SK-N-SH (cell line): ENCODE results near the gene WWP2.

Experiments
- CHD2 ChIP-seq: fragments of 150-350 bp; IDR thresholded peaks from 2 replicates; pipeline ENCODE4 v1.6.1; 2018; ENCODE audit warnings: low read length; ENCODE audit not compliant: partially characterized antibody
- EZH2phosphoT487 ChIP-seq: fragments of 200-600 bp; sonication (generic); IDR thresholded peaks from 2 replicates; pipeline ENCODE4 v1.6.1; 2017; ENCODE audit warnings: low read depth, mixed run types, mild to moderate bottlenecking, antibody characterized with exemption, moderate library complexity, borderline replicate concordance
- MEF2A ChIP-seq: IDR thresholded peaks from 2 replicates; pipeline ENCODE4 v1.4.0; 2012; ENCODE audit warnings: low read depth, borderline replicate concordance
- MXI1 ChIP-seq: IDR thresholded peaks from 2 replicates; pipeline ENCODE4 v1.6.1; 2012; ENCODE audit warnings: mild to moderate bottlenecking, low read depth, low read length, improper control_type of control experiment
- POLR2AphosphoS5 ChIP-seq: IDR thresholded peaks from 2 replicates; pipeline ENCODE4 v1.6.1; 2012; ENCODE audit warnings: low read depth, low read length
- SIN3A ChIP-seq: IDR thresholded peaks from 2 replicates; pipeline ENCODE4 v1.6.1; 2012; ENCODE audit warnings: low read depth, mild to moderate bottlenecking, low read length, moderate library complexity, borderline replicate concordance
- TCF12 ChIP-seq: IDR thresholded peaks from 2 replicates; pipeline ENCODE4 v1.4.0; 2012
- TF ChIP-seq, protein P1 (sequence below): fragments of 200-600 bp; sonication (generic); IDR thresholded peaks from 2 replicates; pipeline ENCODE4 v1.6.1; 2017; ENCODE audit warnings: antibody characterized with exemption, mild to moderate bottlenecking, moderate library complexity
- TF ChIP-seq, protein P2 (sequence below): IDR thresholded peaks from 2 replicates; pipeline ENCODE4 v1.6.1; 2012; ENCODE audit warnings: mild to moderate bottlenecking, low read depth, low read length, moderate library complexity
- TF ChIP-seq, protein P3 (sequence below): IDR thresholded peaks from 2 replicates; pipeline ENCODE4 v1.4.0; 2012; ENCODE audit warnings: low read depth, borderline replicate concordance

DNA sequence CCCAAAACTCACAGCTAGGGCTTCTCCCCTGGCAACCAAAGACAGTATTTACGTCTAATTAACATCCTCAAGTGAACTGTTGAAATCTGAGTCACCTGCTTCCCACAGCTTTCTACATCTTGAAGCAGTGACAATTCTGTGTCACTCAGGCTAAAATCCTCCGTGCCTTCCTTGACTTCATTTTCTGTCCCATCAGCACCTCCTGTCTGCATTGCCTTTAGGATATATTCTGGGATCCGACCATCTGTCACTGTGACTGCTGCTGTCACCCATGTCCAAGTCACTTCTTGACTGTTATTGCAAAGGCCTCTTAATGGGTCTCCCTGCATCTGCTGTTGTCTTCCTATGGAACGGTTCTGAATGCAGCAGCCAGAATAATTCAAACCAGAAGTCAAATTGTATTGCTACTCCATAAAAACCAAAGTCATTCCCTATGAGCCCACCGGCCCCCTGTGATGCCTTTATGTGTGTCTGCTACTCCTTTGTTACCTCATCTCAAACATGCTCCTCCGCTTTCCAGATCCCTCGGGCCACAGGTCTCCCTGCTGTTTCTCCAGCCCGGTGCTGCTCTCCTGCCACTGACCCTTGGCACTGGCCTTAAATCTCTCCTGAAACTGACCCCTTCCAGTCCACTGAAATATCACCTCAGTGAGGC is 56.9 kb downstream of the WWP2 start:
- TF ChIP-seq, protein P1, sequence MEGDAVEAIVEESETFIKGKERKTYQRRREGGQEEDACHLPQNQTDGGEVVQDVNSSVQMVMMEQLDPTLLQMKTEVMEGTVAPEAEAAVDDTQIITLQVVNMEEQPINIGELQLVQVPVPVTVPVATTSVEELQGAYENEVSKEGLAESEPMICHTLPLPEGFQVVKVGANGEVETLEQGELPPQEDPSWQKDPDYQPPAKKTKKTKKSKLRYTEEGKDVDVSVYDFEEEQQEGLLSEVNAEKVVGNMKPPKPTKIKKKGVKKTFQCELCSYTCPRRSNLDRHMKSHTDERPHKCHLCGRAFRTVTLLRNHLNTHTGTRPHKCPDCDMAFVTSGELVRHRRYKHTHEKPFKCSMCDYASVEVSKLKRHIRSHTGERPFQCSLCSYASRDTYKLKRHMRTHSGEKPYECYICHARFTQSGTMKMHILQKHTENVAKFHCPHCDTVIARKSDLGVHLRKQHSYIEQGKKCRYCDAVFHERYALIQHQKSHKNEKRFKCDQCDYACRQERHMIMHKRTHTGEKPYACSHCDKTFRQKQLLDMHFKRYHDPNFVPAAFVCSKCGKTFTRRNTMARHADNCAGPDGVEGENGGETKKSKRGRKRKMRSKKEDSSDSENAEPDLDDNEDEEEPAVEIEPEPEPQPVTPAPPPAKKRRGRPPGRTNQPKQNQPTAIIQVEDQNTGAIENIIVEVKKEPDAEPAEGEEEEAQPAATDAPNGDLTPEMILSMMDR, result no peak
- no peak for TF ChIP-seq MXI1
- no peak for TF ChIP-seq TCF12
- TF ChIP-seq CHD2, result no peak
- no peak for TF ChIP-seq SIN3A
- TF ChIP-seq, protein P2, sequence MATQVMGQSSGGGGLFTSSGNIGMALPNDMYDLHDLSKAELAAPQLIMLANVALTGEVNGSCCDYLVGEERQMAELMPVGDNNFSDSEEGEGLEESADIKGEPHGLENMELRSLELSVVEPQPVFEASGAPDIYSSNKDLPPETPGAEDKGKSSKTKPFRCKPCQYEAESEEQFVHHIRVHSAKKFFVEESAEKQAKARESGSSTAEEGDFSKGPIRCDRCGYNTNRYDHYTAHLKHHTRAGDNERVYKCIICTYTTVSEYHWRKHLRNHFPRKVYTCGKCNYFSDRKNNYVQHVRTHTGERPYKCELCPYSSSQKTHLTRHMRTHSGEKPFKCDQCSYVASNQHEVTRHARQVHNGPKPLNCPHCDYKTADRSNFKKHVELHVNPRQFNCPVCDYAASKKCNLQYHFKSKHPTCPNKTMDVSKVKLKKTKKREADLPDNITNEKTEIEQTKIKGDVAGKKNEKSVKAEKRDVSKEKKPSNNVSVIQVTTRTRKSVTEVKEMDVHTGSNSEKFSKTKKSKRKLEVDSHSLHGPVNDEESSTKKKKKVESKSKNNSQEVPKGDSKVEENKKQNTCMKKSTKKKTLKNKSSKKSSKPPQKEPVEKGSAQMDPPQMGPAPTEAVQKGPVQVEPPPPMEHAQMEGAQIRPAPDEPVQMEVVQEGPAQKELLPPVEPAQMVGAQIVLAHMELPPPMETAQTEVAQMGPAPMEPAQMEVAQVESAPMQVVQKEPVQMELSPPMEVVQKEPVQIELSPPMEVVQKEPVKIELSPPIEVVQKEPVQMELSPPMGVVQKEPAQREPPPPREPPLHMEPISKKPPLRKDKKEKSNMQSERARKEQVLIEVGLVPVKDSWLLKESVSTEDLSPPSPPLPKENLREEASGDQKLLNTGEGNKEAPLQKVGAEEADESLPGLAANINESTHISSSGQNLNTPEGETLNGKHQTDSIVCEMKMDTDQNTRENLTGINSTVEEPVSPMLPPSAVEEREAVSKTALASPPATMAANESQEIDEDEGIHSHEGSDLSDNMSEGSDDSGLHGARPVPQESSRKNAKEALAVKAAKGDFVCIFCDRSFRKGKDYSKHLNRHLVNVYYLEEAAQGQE, result no peak
- no peak for TF ChIP-seq MEF2A
- TF ChIP-seq, protein P3, sequence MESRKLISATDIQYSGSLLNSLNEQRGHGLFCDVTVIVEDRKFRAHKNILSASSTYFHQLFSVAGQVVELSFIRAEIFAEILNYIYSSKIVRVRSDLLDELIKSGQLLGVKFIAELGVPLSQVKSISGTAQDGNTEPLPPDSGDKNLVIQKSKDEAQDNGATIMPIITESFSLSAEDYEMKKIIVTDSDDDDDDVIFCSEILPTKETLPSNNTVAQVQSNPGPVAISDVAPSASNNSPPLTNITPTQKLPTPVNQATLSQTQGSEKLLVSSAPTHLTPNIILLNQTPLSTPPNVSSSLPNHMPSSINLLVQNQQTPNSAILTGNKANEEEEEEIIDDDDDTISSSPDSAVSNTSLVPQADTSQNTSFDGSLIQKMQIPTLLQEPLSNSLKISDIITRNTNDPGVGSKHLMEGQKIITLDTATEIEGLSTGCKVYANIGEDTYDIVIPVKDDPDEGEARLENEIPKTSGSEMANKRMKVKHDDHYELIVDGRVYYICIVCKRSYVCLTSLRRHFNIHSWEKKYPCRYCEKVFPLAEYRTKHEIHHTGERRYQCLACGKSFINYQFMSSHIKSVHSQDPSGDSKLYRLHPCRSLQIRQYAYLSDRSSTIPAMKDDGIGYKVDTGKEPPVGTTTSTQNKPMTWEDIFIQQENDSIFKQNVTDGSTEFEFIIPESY, result no peak
- no peak for TF ChIP-seq EZH2phosphoT487
- TF ChIP-seq POLR2AphosphoS5, result no peak
